ENCODE data around the gene NSDHL.

NSDHL gene

GRCh38 chrX:152844256-152844655 lies 13.4 kb downstream of the NSDHL start:
- no peak for DNase-seq (ENCODE audit: low spot score)

- DNase-seq (ENCODE audit: low spot score): no peak
Observed at GRCh38 chrX:152845618-152846240, 14.9 kb downstream of the NSDHL start.

- no peak for DNase-seq (ENCODE audit: low spot score)
Observed at GRCh38 chrX:152847281-152847680, 16.4 kb downstream of the NSDHL start.

- no peak for DNase-seq (ENCODE audit: low spot score)
Observed at GRCh38 chrX:152850465-152850864, 19.6 kb downstream of the NSDHL start.

- no peak for DNase-seq (ENCODE audit: low spot score)
Observed at GRCh38 chrX:152853986-152854385, 23.1 kb downstream of the NSDHL start.

GRCh38 chrX:152861116-152861515 lies 30.3 kb downstream of the NSDHL start:
- no peak for DNase-seq (ENCODE audit: low spot score)

GRCh38 chrX:152861826-152862225 lies 31.0 kb downstream of the NSDHL start:
- no peak for DNase-seq (ENCODE audit: low spot score)

- no peak for DNase-seq (ENCODE audit: low spot score)
Observed at GRCh38 chrX:152865232-152865920, 34.5 kb downstream of the NSDHL start.

GRCh38 chrX:152866386-152866785 lies 35.5 kb downstream of the NSDHL start:
- DNase-seq (ENCODE audit: low spot score): no peak

- DNase-seq (ENCODE audit: low spot score): no peak
Observed at GRCh38 chrX:152869972-152870371, 39.1 kb downstream of the NSDHL start.

GRCh38 chrX:152871260-152871659 lies 40.4 kb downstream of the NSDHL start:
- no peak for DNase-seq (ENCODE audit: low spot score)

- DNase-seq (ENCODE audit: low spot score): no peak
Observed at GRCh38 chrX:152872522-152872921, 41.7 kb downstream of the NSDHL start.

GRCh38 chrX:152873361-152873760 lies 42.5 kb downstream of the NSDHL start:
- DNase-seq (ENCODE audit: low spot score): no peak

- no peak for DNase-seq (ENCODE audit: low spot score)
Observed at GRCh38 chrX:152876931-152877840, 46.3 kb downstream of the NSDHL start.

GRCh38 chrX:152878976-152879755 lies 48.3 kb downstream of the NSDHL start:
- no peak for DNase-seq (ENCODE audit: low spot score)

- no peak for DNase-seq (ENCODE audit: low spot score)
Observed at GRCh38 chrX:152881289-152881688, 50.4 kb downstream of the NSDHL start.

- DNase-seq (ENCODE audit: low spot score): no peak
Observed at GRCh38 chrX:152884171-152884570, 53.3 kb downstream of the NSDHL start.

- DNase-seq (ENCODE audit: low spot score): no peak
Observed at GRCh38 chrX:152886716-152887115, 55.9 kb downstream of the NSDHL start.

GRCh38 chrX:152892499-152892898 lies 61.6 kb downstream of the NSDHL start:
- DNase-seq (ENCODE audit: low spot score): no peak

GRCh38 chrX:152892999-152893891 lies 62.4 kb downstream of the NSDHL start:
- DNase-seq (ENCODE audit: low spot score): no peak
